GM21723 (cell line): Measurements from ENCODE around the gene TRMT61A.
A peak's percentile ranks its signal among the peaks of the same experiment; 100 is the strongest.

Experiments used
- ATAC-seq: cut with Tn5 transposase; IDR thresholded peaks from one replicate; pipeline ENCODE4 v1.9.1; 2021; ENCODE audit warnings: mild to moderate bottlenecking, moderate library complexity; ENCODE audit not compliant: unreplicated experiment

TRMT61A gene

GRCh38 chr14:103561381-103562178, 32.6 kb downstream of the TRMT61A start:
- peak; percentile 26 for ATAC-seq

- ATAC-seq = peak; percentile 31
Measured at GRCh38 chr14:103562179-103562428, 33.1 kb downstream of the TRMT61A start.

- ATAC-seq = peak; percentile 81
Measured at GRCh38 chr14:103562429-103563225, 33.6 kb downstream of the TRMT61A start, which contains the start of the genes BAG5 and COA8. TSS of gene BAG5 (minus strand) at chr14:103562657. CDS start at chr14:103561164, 1,493 bp downstream. TSS of gene COA8 (plus strand) at chr14:103562960. CDS start at chr14:103563002, 42 bp downstream.

GRCh38 chr14:103563226-103563620, 34.2 kb downstream of the TRMT61A start:
- no peak for ATAC-seq

GRCh38 chr14:103563844-103564505, 35.0 kb downstream of the TRMT61A start:
- no peak for ATAC-seq

GRCh38 chr14:103568952-103569351, 40.0 kb downstream of the TRMT61A start:
- ATAC-seq = no peak

GRCh38 chr14:103569408-103569807, 40.4 kb downstream of the TRMT61A start:
- no peak for ATAC-seq

GRCh38 chr14:103574104-103574503, 45.1 kb downstream of the TRMT61A start:
- ATAC-seq = no peak

- no peak for ATAC-seq
Measured at GRCh38 chr14:103574707-103575285, 45.8 kb downstream of the TRMT61A start.

- ATAC-seq = no peak
Measured at GRCh38 chr14:103576371-103577024, 47.5 kb downstream of the TRMT61A start.

GRCh38 chr14:103578401-103579075, 49.5 kb downstream of the TRMT61A start:
- no peak for ATAC-seq

- no peak for ATAC-seq
Measured at GRCh38 chr14:103581206-103581605, 52.2 kb downstream of the TRMT61A start.

- ATAC-seq = no peak
Measured at GRCh38 chr14:103581954-103582703, 53.1 kb downstream of the TRMT61A start.

- ATAC-seq = no peak
Measured at GRCh38 chr14:103584326-103584915, 55.4 kb downstream of the TRMT61A start.
